HG02610 (cell line): ENCODE results near the gene SELENOI.
"Not testable (repeated sequence)": the region's sequence is repeated elsewhere in the genome, so short reads cannot be mapped to it uniquely, and the experiment has no call there.

Experiments
- ATAC-seq: cut with Tn5 transposase; IDR thresholded peaks from one replicate; pipeline ENCODE4 v1.9.1; 2021; ENCODE audit warnings: mild to moderate bottlenecking, moderate library complexity; ENCODE audit not compliant: unreplicated experiment

SELENOI gene

DNA sequence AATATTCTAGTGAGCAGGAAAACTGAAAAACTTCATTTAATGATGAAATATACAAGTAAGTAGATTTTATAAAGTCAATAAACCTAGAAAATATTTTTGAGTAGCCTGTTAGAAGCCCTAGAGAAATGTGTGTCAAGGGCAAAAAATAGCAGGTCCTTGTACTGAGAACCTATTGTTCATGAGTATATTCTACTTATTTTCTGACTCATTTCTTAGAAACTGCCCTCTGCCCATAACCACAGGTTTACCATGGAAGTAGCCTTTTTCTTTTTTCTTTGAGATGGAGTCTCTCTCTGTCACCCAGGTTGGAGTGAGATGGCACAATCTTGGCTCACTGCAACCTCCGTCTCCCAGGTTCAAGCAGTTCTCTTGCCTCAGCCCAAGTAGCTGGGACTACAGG is 19.4 kb upstream of the SELENOI start:
- no peak for ATAC-seq

DNA sequence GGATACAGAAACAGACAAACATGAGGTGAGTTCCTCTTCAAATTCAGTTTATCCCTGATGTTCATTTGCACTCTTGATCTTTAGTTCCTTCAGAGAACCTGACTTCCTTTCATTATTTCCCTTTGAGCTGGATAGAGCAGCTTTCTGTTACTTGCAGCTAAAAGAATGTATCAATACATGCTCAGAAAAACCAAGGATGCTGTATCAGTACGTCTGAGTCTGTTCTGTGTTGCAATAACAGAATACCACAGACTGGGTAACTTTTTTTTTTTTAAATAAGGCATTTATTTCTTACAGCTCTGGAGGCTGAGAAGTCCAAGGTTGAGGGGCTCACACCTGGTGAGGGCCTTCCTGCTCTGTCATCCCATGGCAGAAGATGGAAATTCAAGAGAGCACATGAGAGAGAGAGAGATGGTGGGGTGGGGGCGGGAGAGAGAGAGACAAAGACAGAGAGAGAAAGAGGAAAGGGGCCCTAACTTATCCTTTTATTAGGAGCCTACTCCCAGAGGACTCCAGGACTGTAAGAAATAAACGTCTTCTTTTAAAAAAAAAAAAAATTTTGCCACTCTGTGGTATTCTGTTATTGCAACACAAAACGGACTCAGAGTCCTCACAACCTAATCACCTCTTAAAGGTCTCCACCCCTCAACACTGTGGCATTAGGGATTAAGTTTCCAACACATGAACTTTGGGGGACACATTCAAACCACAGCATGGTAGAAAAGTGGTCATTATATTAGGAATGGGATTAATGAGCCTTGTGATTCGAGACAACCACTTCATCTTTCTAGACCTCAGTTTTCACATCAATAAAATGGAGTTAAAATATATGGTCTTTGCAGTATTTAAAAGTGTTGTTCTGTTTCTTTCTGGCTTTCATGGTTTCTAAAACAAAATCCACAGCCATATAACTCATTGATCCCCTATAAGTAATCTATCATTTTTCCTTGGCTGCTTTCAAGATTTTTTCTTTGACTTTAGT is 18.4 kb upstream of the SELENOI start:
- ATAC-seq = no peak

- ATAC-seq = not testable (repeated sequence)
Observed at GRCh38 chr2:26329083-26329482, 16.9 kb upstream of the SELENOI start.

DNA sequence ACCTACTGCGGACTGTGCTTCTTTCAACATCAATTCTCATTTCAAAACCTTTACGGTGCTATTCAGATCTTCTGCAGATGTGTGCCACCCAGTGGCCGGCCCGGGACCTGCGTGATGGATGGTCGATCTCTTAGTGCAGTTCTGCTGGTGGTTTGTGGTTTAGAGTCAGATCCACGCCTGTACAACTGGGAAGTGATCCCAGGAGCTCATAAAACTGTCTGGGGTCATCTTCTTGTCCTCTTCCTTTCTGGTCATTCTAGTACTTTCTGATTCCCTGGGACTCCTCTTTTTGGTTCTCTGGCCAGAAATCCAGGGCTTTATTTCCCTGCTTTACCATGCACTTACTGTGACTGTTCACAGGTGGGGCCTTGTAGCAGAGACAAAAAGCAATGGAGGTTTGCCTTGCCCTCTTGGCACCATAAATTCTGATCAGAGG is 15.8 kb upstream of the SELENOI start:
- peak; percentile 79 for ATAC-seq

GRCh38 chr2:26330604-26331003 is 15.3 kb upstream of the SELENOI start:
- no peak for ATAC-seq

DNA sequence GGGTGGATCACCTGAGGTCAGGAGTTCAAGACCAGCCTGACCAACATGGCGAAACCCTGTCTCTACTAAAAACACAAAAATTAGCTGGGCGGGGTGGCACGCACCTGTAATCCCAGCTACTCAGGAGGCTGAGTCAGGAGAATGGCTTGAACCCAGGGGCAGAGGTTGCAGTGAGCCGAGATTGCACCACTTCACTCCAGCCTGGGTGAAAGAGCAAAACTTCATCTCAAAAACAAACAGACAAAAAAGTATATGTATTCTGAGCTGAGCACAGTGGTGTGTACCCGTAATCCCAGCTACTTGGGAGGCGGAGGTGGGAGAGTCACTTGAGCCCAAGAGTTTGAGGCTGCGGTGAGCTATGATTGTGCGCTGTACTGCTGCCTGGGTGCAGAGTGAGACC is 14.6 kb upstream of the SELENOI start:
- not testable (repeated sequence) for ATAC-seq

GRCh38 chr2:26333293-26333692 is 12.7 kb upstream of the SELENOI start:
- ATAC-seq = no peak

GRCh38 chr2:26335231-26335630 is 10.7 kb upstream of the SELENOI start:
- ATAC-seq = no peak

- ATAC-seq = no peak
Observed at GRCh38 chr2:26336719-26337118, 9.2 kb upstream of the SELENOI start.

- ATAC-seq = no peak
Observed at GRCh38 chr2:26337298-26337697, 8.6 kb upstream of the SELENOI start.

DNA sequence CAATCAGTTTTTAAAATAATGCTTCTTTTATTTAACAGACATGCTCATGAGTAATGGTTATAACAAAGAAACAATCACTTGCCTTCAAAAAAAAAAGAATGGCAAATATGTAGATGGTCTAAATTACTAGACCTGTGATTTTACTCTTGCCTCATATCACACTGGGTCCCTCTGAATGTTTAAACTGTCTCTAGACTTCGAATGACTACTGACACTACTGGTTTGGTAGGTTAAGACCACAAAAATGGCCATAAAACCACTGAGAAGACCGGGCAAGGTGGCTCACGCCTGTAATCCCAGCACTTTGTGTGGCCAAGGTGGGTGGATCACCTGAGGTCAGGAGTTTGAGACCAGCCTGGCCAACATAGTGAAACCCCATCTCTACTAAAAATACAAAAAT is 5.1 kb upstream of the SELENOI start:
- ATAC-seq = no peak

- no peak for ATAC-seq
Observed at GRCh38 chr2:26344581-26345282, 1.2 kb upstream of the SELENOI start.

DNA sequence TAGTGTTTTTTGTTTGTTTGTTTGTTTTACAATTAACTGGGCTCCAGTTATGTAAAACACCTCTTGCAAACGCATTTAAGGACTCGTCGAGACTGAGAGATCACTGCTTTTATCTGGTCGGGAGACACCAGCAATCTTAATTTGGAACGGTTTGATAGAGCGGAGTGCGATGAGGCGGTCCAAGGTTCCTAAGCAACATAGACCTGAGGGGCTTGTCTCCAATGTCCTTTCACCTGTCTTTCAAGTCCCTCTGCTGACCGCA is 729 bp upstream of the SELENOI start:
- ATAC-seq = no peak

DNA sequence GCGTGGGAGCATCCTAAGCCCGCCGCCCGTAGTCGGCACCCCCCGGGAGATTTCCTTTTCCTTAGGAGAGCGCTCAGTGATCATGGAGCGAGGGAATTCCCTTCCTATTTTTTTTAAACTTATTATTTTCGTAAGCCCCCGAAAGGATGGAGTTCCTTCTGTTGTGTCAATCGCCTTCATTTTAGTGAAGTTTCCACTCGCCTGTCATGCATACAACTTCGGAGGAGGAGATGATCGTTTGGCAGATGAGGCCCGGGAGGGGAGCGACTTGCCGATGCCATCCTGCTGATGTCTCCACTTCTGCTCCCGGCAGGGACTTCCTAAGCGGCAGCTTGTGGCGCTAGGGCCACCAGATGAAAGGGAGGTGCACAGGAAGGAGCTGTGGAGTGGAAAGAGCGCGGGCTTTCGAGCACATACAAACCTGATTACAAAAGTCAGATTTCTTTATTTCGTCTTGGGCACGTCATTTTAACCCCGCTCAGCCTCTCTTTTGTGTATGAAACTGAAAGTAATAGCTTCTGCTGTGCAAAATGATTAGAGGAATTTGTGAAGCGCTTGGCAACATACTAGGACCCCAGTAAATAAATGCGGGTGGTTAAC is 611 bp downstream of the SELENOI start, which contains the start of gene ADGRF3:
TSS of gene ADGRF3 (minus strand) at position 336 of the 600 bp plus-strand sequence. CDS start 555 bp downstream, outside the sequence.
- no peak for ATAC-seq

- ATAC-seq = no peak
Observed at GRCh38 chr2:26347286-26347865, 1.4 kb downstream of the SELENOI start.

DNA sequence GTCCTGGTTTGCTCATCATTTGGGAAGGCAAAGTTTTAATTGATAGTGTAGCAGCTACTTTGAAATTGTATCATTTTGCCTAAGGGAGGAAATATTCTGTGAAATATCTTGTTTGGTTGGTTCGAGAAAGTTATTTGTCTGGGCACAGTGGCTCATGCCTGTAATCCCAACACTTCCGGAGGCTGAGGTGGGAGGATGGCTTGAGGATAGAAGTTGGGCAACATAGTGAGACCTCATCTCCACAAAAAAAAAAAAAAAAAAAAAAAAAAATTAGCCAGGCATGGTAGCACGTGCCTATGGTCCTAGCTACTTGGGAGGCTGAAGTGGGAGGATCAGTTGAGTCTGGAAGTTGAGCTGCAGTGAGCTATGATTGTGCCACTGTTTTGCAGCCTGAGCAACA is 3.7 kb downstream of the SELENOI start:
- no peak for ATAC-seq

DNA sequence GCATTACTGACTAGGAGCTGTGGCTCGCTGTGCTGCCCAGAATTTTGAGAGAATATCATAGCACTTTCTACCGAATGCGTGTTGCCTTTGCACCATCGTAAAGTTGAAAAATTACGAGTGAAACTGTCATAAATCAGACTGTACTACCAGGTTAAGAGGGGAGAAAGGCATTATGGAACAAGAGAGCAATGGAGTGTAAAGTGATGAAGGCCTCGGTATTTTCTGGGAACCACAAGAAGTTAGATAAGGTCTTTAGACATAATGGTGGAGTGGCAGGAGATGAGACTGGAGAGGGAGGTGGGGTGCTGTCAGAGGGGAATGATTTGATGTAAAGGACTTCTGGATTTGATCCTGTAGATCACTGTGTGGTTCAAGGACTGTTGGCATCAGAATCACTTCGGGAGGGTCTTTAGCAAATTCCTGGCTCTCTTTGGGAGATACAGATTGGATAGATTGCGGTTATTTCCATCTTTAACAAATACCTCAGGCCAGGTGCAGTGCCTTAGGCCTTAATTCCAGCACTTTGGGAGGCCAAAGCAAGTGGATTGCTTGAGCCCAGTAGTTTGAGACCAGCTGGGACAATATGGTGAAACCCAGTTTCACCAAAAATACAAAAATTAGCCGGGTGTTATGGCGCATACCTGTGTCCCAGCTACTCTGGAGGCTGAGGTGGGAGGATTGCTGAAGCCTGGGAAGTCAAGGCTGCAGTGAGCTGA is 5.6 kb downstream of the SELENOI start:
- no peak for ATAC-seq

GRCh38 chr2:26352892-26353291 is 6.9 kb downstream of the SELENOI start:
- no peak for ATAC-seq

- not testable (repeated sequence) for ATAC-seq
Observed at GRCh38 chr2:26354469-26354868, 8.5 kb downstream of the SELENOI start.
